GM18499 (cell line): ENCODE data around the gene HMGXB3.

ENCODE experiments used
- ATAC-seq: cut with Tn5 transposase; IDR thresholded peaks from one replicate; pipeline ENCODE4 v1.9.1; 2021; ENCODE audit warnings: moderate number of reproducible peaks; ENCODE audit not compliant: insufficient read depth, unreplicated experiment

HMGXB3 gene

GRCh38 chr5:150000256-150000989 lies at the start of gene HMGXB3, which contains the start of gene TIGD6:
TSS of gene HMGXB3 (plus strand) at chr5:150000739. CDS start at chr5:150004853, 4,114 bp downstream.
TSS of gene TIGD6 (minus strand) at chr5:150000654. CDS start at chr5:149996348, 4,306 bp downstream.
- peak; percentile 58 for ATAC-seq

- no peak for ATAC-seq
Measured at GRCh38 chr5:149951138-149951749, 49.3 kb upstream of the HMGXB3 start.

- ATAC-seq, result no peak
Measured at GRCh38 chr5:149953436-149954121, 47.0 kb upstream of the HMGXB3 start.

GRCh38 chr5:149954798-149955197 lies 45.7 kb upstream of the HMGXB3 start:
- no peak for ATAC-seq

GRCh38 chr5:149956685-149957084 lies 43.9 kb upstream of the HMGXB3 start:
- no peak for ATAC-seq

GRCh38 chr5:149957855-149958254 lies 42.7 kb upstream of the HMGXB3 start:
- ATAC-seq, result no peak

- ATAC-seq, result no peak
Measured at GRCh38 chr5:149959406-149960236, 40.9 kb upstream of the HMGXB3 start.

GRCh38 chr5:149960272-149961185 lies 40.0 kb upstream of the HMGXB3 start, which contains the start of gene SLC26A2:
TSS of gene SLC26A2 (plus strand) at chr5:149960758. CDS start at chr5:149977653, 16,895 bp downstream.
- ATAC-seq, result peak; percentile 94

- no peak for ATAC-seq
Measured at GRCh38 chr5:149961186-149961685, 39.3 kb upstream of the HMGXB3 start.

GRCh38 chr5:149961957-149962409 lies 38.6 kb upstream of the HMGXB3 start:
- ATAC-seq, result no peak

- ATAC-seq, result no peak
Measured at GRCh38 chr5:149962601-149963300, 37.8 kb upstream of the HMGXB3 start.

GRCh38 chr5:149963729-149964128 lies 36.8 kb upstream of the HMGXB3 start:
- no peak for ATAC-seq

- ATAC-seq, result no peak
Measured at GRCh38 chr5:149966946-149967345, 33.6 kb upstream of the HMGXB3 start.

- no peak for ATAC-seq
Measured at GRCh38 chr5:149969181-149969930, 31.2 kb upstream of the HMGXB3 start.

- no peak for ATAC-seq
Measured at GRCh38 chr5:149975409-149975808, 25.1 kb upstream of the HMGXB3 start.

GRCh38 chr5:149979896-149980295 lies 20.6 kb upstream of the HMGXB3 start:
- no peak for ATAC-seq

GRCh38 chr5:149981206-149981605 lies 19.3 kb upstream of the HMGXB3 start:
- no peak for ATAC-seq

- no peak for ATAC-seq
Measured at GRCh38 chr5:149982505-149982904, 18.0 kb upstream of the HMGXB3 start.
